Activated effector memory CD4-positive, alpha-beta T cell treated with anti-CD3 and anti-CD28 coated beads, Interleukin-2, amount 50 U/mL, for 16 hours (primary cell): ENCODE results near the gene CTPS1.

ENCODE experiments used
- DNase-seq: peaks from one replicate; pipeline ENCODE4 v3.0.0-alpha.2; 2020

Gene CTPS1

DNA sequence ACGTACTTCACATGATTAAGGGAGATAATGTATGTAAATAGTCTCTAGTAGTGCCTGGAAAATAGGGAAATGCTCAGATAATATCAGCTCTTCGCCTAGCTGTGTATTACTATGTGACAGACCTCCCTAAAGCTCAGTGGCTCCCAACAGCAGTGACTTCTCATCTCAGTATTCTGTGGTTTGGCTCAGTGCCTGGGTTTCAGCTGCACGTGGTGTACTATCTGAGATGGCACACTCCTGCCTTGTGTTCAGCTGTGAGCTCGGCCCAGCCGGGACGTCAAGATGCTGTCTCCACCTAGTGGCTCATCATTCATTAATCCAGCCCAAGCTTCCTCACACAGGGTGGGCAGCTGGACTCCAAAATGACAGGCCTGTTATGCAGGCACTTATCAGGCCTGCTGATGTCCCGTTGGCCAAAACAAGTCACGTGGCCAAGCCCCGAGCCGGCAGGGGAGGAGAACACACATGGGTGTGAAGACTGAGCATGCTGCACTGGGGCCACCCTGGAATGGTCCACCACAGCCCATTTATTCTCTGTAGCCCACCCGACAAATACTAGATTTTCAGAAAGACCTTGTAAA, 24.2 kb downstream of the CTPS1 start:
- DNase-seq: peak; percentile 92

- no peak for DNase-seq
Measured at GRCh38 chr1:41005876-41006275, 26.4 kb downstream of the CTPS1 start.

GRCh38 chr1:41006942-41007865, 27.7 kb downstream of the CTPS1 start:
- DNase-seq: no peak

GRCh38 chr1:41009466-41009865, 30.0 kb downstream of the CTPS1 start:
- no peak for DNase-seq

- no peak for DNase-seq
Measured at GRCh38 chr1:41010345-41010744, 30.8 kb downstream of the CTPS1 start.

DNA sequence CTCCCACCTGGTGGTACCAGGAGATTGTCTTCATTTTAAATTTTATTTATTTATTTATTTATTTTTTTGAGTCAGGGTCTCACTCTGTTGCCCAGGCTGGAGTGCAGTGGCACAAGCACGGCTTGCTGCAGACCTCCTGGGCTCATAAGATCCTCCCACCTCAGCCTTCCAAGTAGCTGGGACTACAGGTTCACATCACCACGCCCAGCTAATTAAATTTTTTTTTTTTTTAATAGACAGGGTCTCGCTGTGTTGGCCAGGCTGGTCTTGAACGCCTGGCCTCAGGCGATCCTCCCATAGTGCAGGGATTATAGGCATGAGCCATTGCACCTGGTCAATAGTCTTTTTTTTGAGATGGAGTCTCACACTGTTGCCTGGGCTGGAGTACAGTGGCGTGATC, 33.5 kb downstream of the CTPS1 start:
- no peak for DNase-seq

GRCh38 chr1:41013796-41014195, 34.3 kb downstream of the CTPS1 start:
- DNase-seq: no peak

DNA sequence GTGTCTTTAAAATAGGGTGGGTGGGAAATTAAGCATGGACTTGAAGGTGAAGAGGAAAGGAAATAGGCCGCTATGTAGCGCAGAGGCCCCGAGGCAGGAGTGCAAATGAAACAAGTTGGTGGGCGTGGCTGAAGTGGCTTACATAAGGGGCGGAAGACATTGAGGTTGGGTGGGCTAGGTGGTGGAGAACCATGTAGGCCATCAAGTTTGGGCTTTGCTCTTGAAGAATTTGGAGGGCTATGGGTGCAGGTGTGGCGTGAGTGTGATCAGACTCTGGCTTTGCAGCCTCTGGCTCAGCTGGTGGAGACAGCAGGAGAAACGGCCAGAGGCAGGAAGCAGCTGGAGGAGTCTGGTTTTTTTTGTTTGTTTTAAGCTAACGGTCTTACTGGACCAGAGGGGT, 35.4 kb downstream of the CTPS1 start:
- DNase-seq: no peak

GRCh38 chr1:41015281-41015896, 35.9 kb downstream of the CTPS1 start:
- no peak for DNase-seq

- DNase-seq: no peak
Measured at GRCh38 chr1:41015897-41016470, 36.5 kb downstream of the CTPS1 start.

- DNase-seq: no peak
Measured at GRCh38 chr1:41017141-41018017, 37.9 kb downstream of the CTPS1 start.

GRCh38 chr1:41018018-41018410, 38.5 kb downstream of the CTPS1 start:
- DNase-seq: no peak

DNA sequence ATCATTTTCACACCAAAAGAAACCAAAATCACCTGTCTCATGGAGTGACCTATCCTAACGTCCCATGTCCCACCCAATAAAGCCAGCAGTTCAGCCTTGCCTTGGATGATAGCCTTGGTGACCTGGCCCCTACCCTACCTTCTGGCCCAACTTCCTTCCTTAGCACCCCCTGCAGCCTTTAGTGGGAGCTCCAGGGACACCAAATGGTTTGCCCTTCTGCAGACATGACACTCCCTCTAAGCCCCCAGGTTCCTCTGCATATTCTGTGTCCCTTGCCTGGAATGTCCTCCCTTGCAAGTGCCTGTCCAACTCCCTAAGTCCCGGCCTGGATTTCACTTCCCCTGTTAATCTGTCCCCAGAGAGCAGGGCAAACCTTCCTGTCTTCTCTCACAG, 39.9 kb downstream of the CTPS1 start:
- no peak for DNase-seq

DNA sequence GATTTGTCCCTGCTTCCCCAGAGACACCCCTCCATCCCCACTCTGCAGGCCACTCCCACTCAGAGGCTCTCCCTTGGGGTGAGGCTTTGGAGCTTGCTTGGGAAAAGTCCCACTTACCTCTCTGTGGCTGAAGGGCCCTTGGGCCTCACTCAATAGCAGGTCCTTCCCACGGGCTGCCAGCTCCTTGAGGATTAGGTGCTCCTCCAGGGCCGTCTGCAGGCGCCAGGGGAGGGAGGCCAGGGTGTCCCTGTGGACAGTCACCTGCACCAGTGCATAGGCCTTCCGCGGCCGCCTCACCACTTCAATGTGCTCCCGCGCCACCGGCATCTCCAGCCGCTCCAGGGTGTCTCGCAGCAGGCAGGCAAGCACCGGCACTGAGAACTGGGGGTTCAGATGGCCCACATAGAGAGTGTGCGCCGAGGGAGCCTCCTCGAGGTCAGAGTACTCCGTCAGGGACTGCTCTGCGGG, 40.6 kb downstream of the CTPS1 start:
- DNase-seq: no peak

DNA sequence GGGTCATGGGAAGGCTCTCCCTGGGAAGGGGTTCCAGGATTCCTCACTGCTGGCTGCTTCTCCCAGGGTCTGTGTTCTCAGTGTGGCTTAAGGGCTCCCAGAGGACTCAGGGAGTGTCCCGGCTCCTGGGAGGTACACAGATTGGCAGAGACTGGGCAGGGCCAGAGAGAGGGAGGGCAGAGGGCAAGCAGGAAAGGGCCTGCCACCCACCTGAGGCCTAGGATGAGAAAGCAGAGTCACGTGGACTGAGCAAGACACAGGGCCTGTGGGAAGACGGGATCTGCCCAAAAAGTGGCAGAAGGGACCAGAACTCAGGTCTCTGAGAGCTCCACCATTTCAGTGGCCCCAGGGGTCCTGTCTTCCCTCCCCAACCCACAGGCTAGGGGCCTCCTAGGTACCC, 41.2 kb downstream of the CTPS1 start:
- no peak for DNase-seq

DNA sequence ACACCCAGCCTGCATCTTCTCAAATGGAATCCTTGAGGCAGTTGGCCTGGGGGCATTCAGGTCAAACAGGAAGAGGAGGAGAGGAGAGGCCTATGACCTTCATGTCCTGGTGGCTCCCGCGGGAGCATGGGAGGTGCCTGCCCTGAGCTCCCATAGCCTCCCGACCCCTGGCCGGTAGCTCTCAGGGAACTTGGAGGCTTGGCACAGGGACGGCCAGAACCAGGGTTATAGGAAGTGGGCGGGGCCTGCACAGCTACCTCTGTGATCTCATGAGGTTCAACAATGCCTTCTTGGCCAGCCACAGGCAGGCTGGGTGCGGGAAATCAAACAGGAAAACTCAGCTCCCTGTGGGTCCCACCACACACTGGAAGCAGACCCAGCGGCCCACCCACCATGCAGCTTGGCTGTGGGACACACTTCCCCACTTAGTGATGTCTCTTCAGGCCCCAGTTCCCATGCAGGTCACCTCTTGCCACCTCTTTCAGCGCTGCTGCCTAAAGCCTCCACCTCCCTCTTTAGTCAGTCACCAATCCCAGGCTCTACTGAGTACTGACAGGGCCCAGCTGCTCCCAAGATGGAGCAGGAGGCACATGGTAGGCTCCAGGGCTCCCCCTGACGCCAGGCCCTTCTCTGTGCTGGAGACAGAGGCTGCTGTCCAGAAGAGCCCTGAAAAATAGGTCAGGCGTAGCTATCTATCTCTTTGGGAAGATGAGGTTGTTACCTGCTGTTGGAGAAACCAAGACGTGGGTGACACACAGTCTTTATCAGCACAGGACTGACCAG, 42.2 kb downstream of the CTPS1 start, which contains the start of gene SLFNL1:
Gene SLFNL1, minus strand, starts transcription at position 200 of the 783 bp plus-strand sequence. CDS start 1,065 bp downstream, outside the sequence.
- no peak for DNase-seq

DNA sequence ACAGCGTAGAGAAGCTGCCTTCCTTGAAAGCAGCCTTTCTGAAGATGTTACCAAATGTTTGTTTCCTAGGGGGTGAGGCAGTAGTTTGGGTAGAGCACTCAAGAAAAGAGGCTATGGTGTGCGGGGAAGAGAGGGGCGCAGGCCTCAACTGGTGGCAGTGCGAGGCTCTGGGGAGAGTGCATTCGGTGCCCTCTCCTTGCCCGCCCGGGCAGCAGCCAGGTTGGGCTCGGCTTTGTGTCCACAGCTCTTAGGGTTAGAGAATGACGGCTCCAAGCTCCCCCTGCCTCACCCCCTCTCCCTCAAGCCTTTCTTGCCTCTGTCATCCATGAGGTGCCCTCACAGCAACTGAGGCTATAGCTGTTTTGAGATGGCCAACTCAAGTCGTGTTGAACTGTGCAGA, 42.9 kb downstream of the CTPS1 start:
- no peak for DNase-seq

DNA sequence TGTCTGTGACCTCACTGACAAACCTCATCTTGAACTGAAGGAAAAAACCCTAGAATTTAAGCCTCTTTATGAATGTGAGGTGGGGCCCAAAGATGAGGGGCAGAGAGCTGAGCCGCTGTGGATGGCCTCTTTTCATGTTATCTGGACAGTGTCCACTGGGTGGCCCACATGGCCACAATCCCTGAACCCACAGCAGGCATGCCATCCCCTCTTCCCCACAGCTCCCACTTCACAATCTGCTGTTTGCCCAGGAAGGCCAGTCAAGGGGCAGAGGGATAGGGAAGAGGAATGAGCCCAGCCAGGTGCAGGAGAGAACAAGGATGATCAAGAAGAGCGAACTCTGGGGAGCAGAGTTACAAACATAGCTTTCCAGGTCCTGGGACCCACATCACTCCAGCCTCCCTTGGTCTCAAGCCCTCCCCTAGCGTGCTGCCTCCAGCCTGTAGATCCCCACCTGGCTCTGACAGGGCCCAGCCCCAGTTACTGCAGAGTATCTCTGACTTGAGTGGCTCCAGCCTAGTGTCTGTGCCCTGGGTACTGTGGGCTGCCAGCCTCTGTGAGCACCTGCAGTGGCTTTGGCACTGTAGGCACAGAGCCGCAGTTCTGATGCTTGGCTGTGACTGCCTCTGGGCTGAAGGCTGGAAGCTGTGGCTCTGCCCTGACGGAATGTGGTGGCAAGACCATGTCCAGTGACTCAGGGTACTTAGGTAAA, 43.9 kb downstream of the CTPS1 start:
- DNase-seq: no peak

DNA sequence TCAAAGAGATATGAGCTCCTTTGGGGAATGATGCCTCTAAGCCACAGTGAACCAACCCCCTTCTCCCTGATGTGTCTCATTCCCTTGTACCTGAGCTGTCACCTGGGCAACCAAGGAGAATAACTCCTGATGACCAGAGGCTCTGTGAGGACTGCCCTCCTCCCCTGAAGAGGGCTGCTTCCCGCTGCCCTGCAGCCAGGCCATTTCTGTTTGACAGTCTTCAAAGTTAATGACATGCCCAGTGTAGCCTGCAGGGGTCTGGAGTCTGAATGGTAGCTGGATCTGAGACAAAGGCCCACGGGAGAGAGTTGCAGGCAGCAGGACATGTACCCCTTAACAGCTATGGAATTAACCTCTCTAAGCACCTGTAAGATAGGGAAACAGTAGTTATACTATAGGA, 45.5 kb downstream of the CTPS1 start:
- DNase-seq: no peak

GRCh38 chr1:41025979-41026819, 46.7 kb downstream of the CTPS1 start:
- no peak for DNase-seq
